ENCODE results near the gene GALK1. TPM values are rescaled to one million over a fixed set of nuclear protein-coding genes. Genes with fewer than 3 reads are reported as not detected.

GALK1 gene
- total RNA-seq, 1 experiment from 2014 or later: 23.9 TPM

DNA sequence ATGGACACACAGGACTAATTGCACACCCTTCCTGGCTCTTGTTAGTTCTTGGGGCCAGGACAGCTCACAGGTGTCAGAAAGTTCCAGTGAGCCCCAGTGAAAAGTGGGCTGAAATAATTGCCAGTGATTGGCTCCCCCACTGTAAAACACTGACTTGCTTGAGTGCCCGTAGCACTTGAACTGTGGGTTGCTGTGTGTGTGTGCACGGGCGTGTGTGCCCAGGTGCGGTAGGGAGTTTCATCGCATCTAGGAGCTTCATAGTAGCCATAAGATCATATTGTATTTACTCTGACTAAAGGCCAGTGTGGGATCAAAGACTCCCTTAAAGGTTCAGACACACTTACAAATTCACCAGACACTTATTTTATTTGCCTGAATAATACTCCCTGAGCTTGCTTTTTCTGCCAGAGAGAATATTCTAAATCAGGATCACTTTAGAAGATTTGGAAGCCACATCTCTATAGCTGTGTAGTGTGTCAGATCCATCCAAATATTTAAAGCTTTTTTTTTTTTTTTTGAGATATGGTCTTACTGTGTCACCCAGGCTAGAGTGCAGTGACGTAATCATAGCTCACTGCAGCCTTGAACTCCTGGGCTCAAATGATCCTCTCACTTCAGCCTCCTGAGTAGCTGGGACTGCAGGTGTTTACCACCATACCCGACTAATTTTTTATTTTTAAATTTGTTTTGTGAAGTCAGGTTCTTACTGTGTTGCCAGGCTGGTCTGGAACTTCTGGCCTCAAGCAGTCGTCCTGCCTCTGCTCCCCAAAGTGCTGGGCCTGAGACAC, 31.0 kb upstream of the GALK1 start:
- no peak overlapping the region for H3K27ac ChIP-seq (ENCODE audit: low read length)
- no peak overlapping the region for H3K4me2 ChIP-seq (ENCODE audit: low read depth, low read length, poor library complexity, severe bottlenecking)
- no peak overlapping the region for H3K9ac ChIP-seq (ENCODE audit: low read length)
- no peak overlapping the region for H3K4me3 ChIP-seq (ENCODE audit: low read length)
- no peak for DNase-seq
- H3K79me2 ChIP-seq (ENCODE audit: low read length): peaks cover 81% of the 10 kb centered on the region
- peaks cover 4% of the 10 kb centered on the region; the same call in 1 of the 2 replicates for H4K20me1 ChIP-seq (ENCODE audit: insufficient read depth, low read depth, low read length)
- no peaks in the 10 kb centered on the region for H3K9me3 ChIP-seq (ENCODE audit: low read length)
- no peaks in the 10 kb centered on the region for H3K9me2 ChIP-seq (replicated peaks; ENCODE audit: insufficient read depth, low read length)
- H3K27me3 ChIP-seq (ENCODE audit: low read length): no peaks in the 10 kb centered on the region
- H2AFZ ChIP-seq (ENCODE audit: low read length): no peak overlapping the region
- no peaks in the 10 kb centered on the region for H3K4me1 ChIP-seq (ENCODE audit: low read length)
- peaks cover 29% of the 10 kb centered on the region; the same call in 1 of the 2 replicates for H3K36me3 ChIP-seq (ENCODE audit: insufficient read depth, low read length)

DNA sequence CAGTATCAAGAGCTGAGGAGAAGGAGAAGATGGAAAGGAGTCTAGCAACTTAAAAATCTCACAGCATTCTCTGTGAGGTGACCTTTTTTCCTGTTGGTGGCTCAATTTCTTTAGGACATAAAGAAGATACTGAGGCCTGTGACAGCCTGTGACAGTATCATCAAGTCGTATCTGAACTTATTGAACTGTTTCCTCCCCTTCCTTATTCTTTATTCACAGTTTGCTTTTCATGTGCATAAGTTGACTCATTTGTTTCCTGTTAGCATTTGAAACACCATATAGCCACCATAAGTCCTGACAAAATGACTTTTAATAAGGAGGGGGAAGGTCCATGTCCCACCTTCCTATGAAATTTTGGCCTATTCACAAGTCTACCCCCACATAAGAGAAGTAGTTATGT, 28.5 kb upstream of the GALK1 start:
- no peak overlapping the region for H2AFZ ChIP-seq (ENCODE audit: low read length)
- no peaks in the 10 kb centered on the region for H3K4me1 ChIP-seq (ENCODE audit: low read length)
- H3K27ac ChIP-seq (ENCODE audit: low read length): no peak overlapping the region
- no peaks in the 10 kb centered on the region for H3K9me3 ChIP-seq (ENCODE audit: low read length)
- DNase-seq: no peak
- H3K27me3 ChIP-seq (ENCODE audit: low read length): no peaks in the 10 kb centered on the region
- no peak overlapping the region for H3K9ac ChIP-seq (ENCODE audit: low read length)
- no peak overlapping the region for H3K4me2 ChIP-seq (ENCODE audit: low read depth, low read length, poor library complexity, severe bottlenecking)
- peaks cover 4% of the 10 kb centered on the region; the same call in 1 of the 2 replicates for H4K20me1 ChIP-seq (ENCODE audit: insufficient read depth, low read depth, low read length)
- no peak overlapping the region for H3K4me3 ChIP-seq (ENCODE audit: low read length)
- peaks cover 91% of the 10 kb centered on the region for H3K79me2 ChIP-seq (ENCODE audit: low read length)
- H3K36me3 ChIP-seq (ENCODE audit: insufficient read depth, low read length): peaks cover 31% of the 10 kb centered on the region; the same call in 1 of the 2 replicates
- H3K9me2 ChIP-seq (replicated peaks; ENCODE audit: insufficient read depth, low read length): no peaks in the 10 kb centered on the region

DNA sequence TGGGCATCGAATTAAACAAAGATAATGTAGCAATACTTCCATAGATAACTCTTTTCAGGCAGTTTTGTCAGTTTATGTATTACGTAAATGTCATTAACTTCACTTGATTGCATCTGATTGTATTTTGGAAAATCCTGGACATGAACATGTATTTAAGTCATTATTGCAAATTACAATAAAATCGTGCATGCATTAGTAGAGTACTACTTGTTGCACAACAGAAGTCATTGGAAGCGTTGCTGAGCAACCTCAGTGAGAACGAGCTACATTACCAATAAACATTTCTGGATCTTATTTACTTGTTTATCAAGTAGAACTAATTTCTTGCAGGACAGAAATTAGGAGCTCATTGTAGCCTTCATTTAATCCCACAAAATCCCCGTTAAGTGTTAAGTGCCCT, 26.3 kb upstream of the GALK1 start:
- H3K9me3 ChIP-seq (ENCODE audit: low read length): no peaks in the 10 kb centered on the region
- no peak overlapping the region for H3K4me3 ChIP-seq (ENCODE audit: low read length)
- H3K36me3 ChIP-seq (ENCODE audit: insufficient read depth, low read length): peaks cover 22% of the 10 kb centered on the region; the same call in 1 of the 2 replicates
- H3K79me2 ChIP-seq (ENCODE audit: low read length): peaks cover 96% of the 10 kb centered on the region
- no peaks in the 10 kb centered on the region for H3K27me3 ChIP-seq (ENCODE audit: low read length)
- peaks cover 11% of the 10 kb centered on the region for H3K4me1 ChIP-seq (ENCODE audit: low read length)
- H3K9me2 ChIP-seq (replicated peaks; ENCODE audit: insufficient read depth, low read length): no peaks in the 10 kb centered on the region
- no peak overlapping the region for H3K27ac ChIP-seq (ENCODE audit: low read length)
- H4K20me1 ChIP-seq (ENCODE audit: insufficient read depth, low read depth, low read length): peaks cover 4% of the 10 kb centered on the region; the same call in 1 of the 2 replicates
- H2AFZ ChIP-seq (ENCODE audit: low read length): no peak overlapping the region
- no peak for DNase-seq
- H3K4me2 ChIP-seq (ENCODE audit: low read depth, low read length, poor library complexity, severe bottlenecking): no peak overlapping the region
- no peak overlapping the region for H3K9ac ChIP-seq (ENCODE audit: low read length)

- H3K36me3 ChIP-seq (ENCODE audit: insufficient read depth, low read length): peaks cover 4% of the 10 kb centered on the region; the same call in 1 of the 2 replicates
- H3K79me2 ChIP-seq (ENCODE audit: low read length): peaks cover 51% of the 10 kb centered on the region
- H3K27me3 ChIP-seq (ENCODE audit: low read length): no peaks in the 10 kb centered on the region
- DNase-seq: peak; percentile 95
- no peaks in the 10 kb centered on the region for H3K9me2 ChIP-seq (replicated peaks; ENCODE audit: insufficient read depth, low read length)
- H4K20me1 ChIP-seq (ENCODE audit: insufficient read depth, low read depth, low read length): no peaks in the 10 kb centered on the region
- peaks cover 53% of the 10 kb centered on the region for H3K4me1 ChIP-seq (ENCODE audit: low read length)
- H3K9me3 ChIP-seq (ENCODE audit: low read length): no peaks in the 10 kb centered on the region
- H3K27ac ChIP-seq (ENCODE audit: low read length): peak overlapping the region; percentile 95
- peak overlapping the region; percentile 89 for H3K4me2 ChIP-seq (ENCODE audit: low read depth, low read length, poor library complexity, severe bottlenecking)
- H3K9ac ChIP-seq (ENCODE audit: low read length): peak overlapping the region; percentile 93
- H3K4me3 ChIP-seq (ENCODE audit: low read length): peak overlapping the region; percentile 85
- peak overlapping the region; percentile 60; the same call in 1 of the 2 replicates for H2AFZ ChIP-seq (ENCODE audit: low read length)
Measured at GRCh38 chr17:75785016-75785890, 20.3 kb upstream of the GALK1 start.

GRCh38 chr17:75784473-75785015, 19.6 kb upstream of the GALK1 start, which contains the start of gene UNK:
UNK (plus strand) TSS chr17:75784806; CDS start chr17:75784881, 75 bp downstream.
- DNase-seq: peak; percentile 99
- peaks cover 56% of the 10 kb centered on the region for H3K4me1 ChIP-seq (ENCODE audit: low read length)

DNA sequence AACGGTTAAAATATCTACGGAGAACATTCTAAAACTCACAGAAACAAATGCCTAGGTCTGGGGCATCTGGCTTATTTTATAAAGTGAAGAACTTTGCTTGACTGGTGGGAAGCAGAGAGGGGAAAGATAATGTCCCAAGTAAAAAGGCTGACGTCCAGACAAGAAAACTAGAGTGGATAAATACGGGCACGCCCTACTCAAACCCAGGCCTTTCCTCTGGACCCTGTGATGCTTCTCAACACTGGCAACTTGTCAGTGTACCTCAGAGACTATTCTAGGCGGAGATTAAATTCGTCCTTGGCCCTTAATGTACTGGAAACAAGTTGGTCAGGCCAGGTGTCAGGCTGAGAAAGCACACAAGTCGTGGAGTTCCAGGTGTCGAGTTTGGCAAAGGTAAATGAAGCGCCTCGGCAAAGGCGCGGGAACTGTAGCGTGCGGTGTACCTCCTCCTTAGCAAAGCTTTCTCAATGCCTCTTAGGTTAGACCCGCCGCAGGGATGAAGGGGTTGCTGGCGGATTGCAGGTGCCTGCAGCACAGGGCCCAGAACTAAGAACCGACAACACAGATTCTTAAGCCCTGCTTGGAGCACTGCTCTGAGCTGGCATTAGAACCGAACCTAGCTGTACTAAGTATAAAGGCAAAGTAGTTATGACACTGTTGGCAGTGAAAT, 18.9 kb upstream of the GALK1 start:
- H3K4me2 ChIP-seq (ENCODE audit: low read depth, low read length, poor library complexity, severe bottlenecking): peak overlapping the region; percentile 89
- H4K20me1 ChIP-seq (ENCODE audit: insufficient read depth, low read depth, low read length): peaks cover 6% of the 10 kb centered on the region
- H3K36me3 ChIP-seq (ENCODE audit: insufficient read depth, low read length): peaks cover 4% of the 10 kb centered on the region
- peak overlapping the region; percentile 85 for H3K4me3 ChIP-seq (ENCODE audit: low read length)
- H2AFZ ChIP-seq (ENCODE audit: low read length): peak overlapping the region; percentile 7; the same call in 1 of the 2 replicates
- H3K27ac ChIP-seq (ENCODE audit: low read length): peak overlapping the region; percentile 95
- no peak for DNase-seq
- H3K79me2 ChIP-seq (ENCODE audit: low read length): peaks cover 45% of the 10 kb centered on the region
- H3K9ac ChIP-seq (ENCODE audit: low read length): peak overlapping the region; percentile 93
- H3K9me2 ChIP-seq (replicated peaks; ENCODE audit: insufficient read depth, low read length): no peaks in the 10 kb centered on the region
- no peaks in the 10 kb centered on the region for H3K9me3 ChIP-seq (ENCODE audit: low read length)
- H3K4me1 ChIP-seq (ENCODE audit: low read length): peaks cover 56% of the 10 kb centered on the region
- no peaks in the 10 kb centered on the region for H3K27me3 ChIP-seq (ENCODE audit: low read length)

More at GRCh38 chr17:75784473-75785015, 19.6 kb upstream of the GALK1 start, which contains the start of gene UNK:
- Histone ChIP-seq H3K9me3 (ENCODE audit: low read length) (no peaks in the 10 kb centered on the region), H3K9ac (ENCODE audit: low read length) (peak within 1 kb of the TSS; percentile 93), H2AFZ (ENCODE audit: low read length) (peak within 1 kb of the TSS; percentile 60; the same call in 1 of the 2 replicates), H4K20me1 (ENCODE audit: insufficient read depth, low read depth, low read length) (no peaks in the 10 kb centered on the region), H3K36me3 (ENCODE audit: insufficient read depth, low read length) (peaks cover 4% of the 10 kb centered on the region; the same call in 1 of the 2 replicates), H3K9me2 (replicated peaks; ENCODE audit: insufficient read depth, low read length) (no peaks in the 10 kb centered on the region), H3K79me2 (ENCODE audit: low read length) (peaks cover 45% of the 10 kb centered on the region), H3K4me2 (ENCODE audit: low read depth, low read length, poor library complexity, severe bottlenecking) (peak within 1 kb of the TSS; percentile 89), H3K27ac (ENCODE audit: low read length) (peak within 1 kb of the TSS; percentile 95), H3K27me3 (ENCODE audit: low read length) (no peaks in the 10 kb centered on the region), H3K4me3 (ENCODE audit: low read length) (peak within 1 kb of the TSS; percentile 85)

- H3K4me3 ChIP-seq (ENCODE audit: low read length): peak overlapping the region; percentile 85
- peaks cover 10% of the 10 kb centered on the region for H3K36me3 ChIP-seq (ENCODE audit: insufficient read depth, low read length)
- peak overlapping the region; percentile 89 for H3K4me2 ChIP-seq (ENCODE audit: low read depth, low read length, poor library complexity, severe bottlenecking)
- H3K4me1 ChIP-seq (ENCODE audit: low read length): peaks cover 62% of the 10 kb centered on the region
- no peaks in the 10 kb centered on the region for H3K27me3 ChIP-seq (ENCODE audit: low read length)
- DNase-seq: peak; percentile 88
- H2AFZ ChIP-seq (ENCODE audit: low read length): peak overlapping the region; percentile 87
- peaks cover 13% of the 10 kb centered on the region for H4K20me1 ChIP-seq (ENCODE audit: insufficient read depth, low read depth, low read length)
- H3K79me2 ChIP-seq (ENCODE audit: low read length): peaks cover 46% of the 10 kb centered on the region
- H3K9ac ChIP-seq (ENCODE audit: low read length): peak overlapping the region; percentile 93
- peak overlapping the region; percentile 95 for H3K27ac ChIP-seq (ENCODE audit: low read length)
- H3K9me2 ChIP-seq (replicated peaks; ENCODE audit: insufficient read depth, low read length): no peaks in the 10 kb centered on the region
- H3K9me3 ChIP-seq (ENCODE audit: low read length): no peaks in the 10 kb centered on the region
Measured at GRCh38 chr17:75783069-75783783, 18.2 kb upstream of the GALK1 start.

Measured in Karpas-422 (cell line).